GM12878 (cell line): ENCODE results near the gene KLF4. TPM values are rescaled to one million over a fixed set of nuclear protein-coding genes. Genes with fewer than 3 reads are reported as not detected.

Source experiments
- ATAC-seq: fragments of 200-7000 bp; cut with Tn5 transposase; 3 replicates; pipeline ENCODE4 v1.9.1; 2020; ENCODE audit warnings: mild to moderate bottlenecking, moderate library complexity
- BruUV-seq: library from RNA; stranded (reverse); fragments of 400-500 nt; replicated peaks from 2 replicates; lab custom pipeline; 2021; lab: Mats Ljungman, UMichigan
- CTCF ChIA-PET: fragments of 300-600 bp; sonication (Branson Sonifier 250); formaldehyde crosslinking; extraction: SDS; loops from one replicate; lab custom pipeline; 2021; ENCODE audit warnings: inconsistent platforms; lab: Yijun Ruan, JAX
- POLR2A ChIA-PET: fragments of 350-600 bp; formaldehyde crosslinking; extraction: SDS; loops from one replicate; lab custom pipeline; 2021; ENCODE audit warnings: inconsistent platforms; lab: Charles Lee
- RAD21 ChIA-PET: fragments of 300-600 bp; sonication (Branson Sonifier 250); formaldehyde crosslinking; loops from one replicate; lab custom pipeline; 2023; ENCODE audit warnings: antibody characterized with exemption; ENCODE audit not compliant: unreplicated experiment; lab: Charles Lee
- SMC1A ChIA-PET: fragments of 300-600 bp; sonication (Branson Sonifier 250); formaldehyde crosslinking; loops from one replicate; lab custom pipeline; 2023; ENCODE audit not compliant: unreplicated experiment, uncharacterized antibody; lab: Charles Lee
- DNase-seq: peaks from one replicate; pipeline ENCODE4 v3.0.0-alpha.2; 2011; ENCODE audit warnings: low read depth, low spot score
- FAIRE-seq: peaks from 3 replicates; lab custom pipeline; 2011; peaks lifted over from hg19 to GRCh38; lab: Jason Lieb, UNC
- H2AFZ ChIP-seq: 2 replicates; pipeline ENCODE4 v1.6.0; 2011; ENCODE audit warnings: low read depth, low read length, control low read depth; ENCODE audit not compliant: control insufficient read depth
- H3K27ac ChIP-seq: 2 replicates; pipeline ENCODE4 v1.5.1; 2011; ENCODE audit warnings: control low read depth; ENCODE audit not compliant: control insufficient read depth, insufficient read depth
- H3K27me3 ChIP-seq, 2 experiments: replicated peaks in 1 of 2; 2 replicates each; pipeline versions ENCODE4 v1.6.0 to v1.6.1; 2011; ENCODE audit warnings: low read length in 1 of 2; ENCODE audit not compliant: control insufficient read depth in 2 of 2, insufficient read depth in 2 of 2
- H3K36me3 ChIP-seq, 2 experiments: 2 replicates each; pipeline ENCODE4 v1.5.1; 2011; ENCODE audit warnings: low read length in 1 of 2; ENCODE audit not compliant: control insufficient read depth in 2 of 2, insufficient read depth in 2 of 2
- H3K4me1 ChIP-seq: 2 replicates; pipeline ENCODE4 v1.6.1; 2011; ENCODE audit warnings: mild to moderate bottlenecking, low read length, moderate library complexity, mixed read lengths; ENCODE audit not compliant: control insufficient read depth, insufficient read depth
- H3K4me2 ChIP-seq: 2 replicates; pipeline ENCODE4 v1.6.0; 2011; ENCODE audit warnings: control low read depth; ENCODE audit not compliant: control insufficient read depth, insufficient read depth
- H3K4me3 ChIP-seq: fragments of 200-600 bp; sonication (generic); 2 replicates; pipeline ENCODE4 v1.5.1; 2016
- H3K79me2 ChIP-seq: 2 replicates; pipeline ENCODE4 v1.6.0; 2011; ENCODE audit warnings: low read length; ENCODE audit not compliant: control insufficient read depth, insufficient read depth
- H3K9ac ChIP-seq: 2 replicates; pipeline ENCODE4 v1.8.0; 2011; ENCODE audit warnings: low read length, control low read depth, mixed read lengths; ENCODE audit not compliant: control insufficient read depth, insufficient read depth
- H3K9me3 ChIP-seq: replicated peaks from 3 replicates; pipeline ENCODE4 v1.5.1; 2011; ENCODE audit warnings: mild to moderate bottlenecking, low read length; ENCODE audit not compliant: control insufficient read depth, insufficient read depth
- H4K20me1 ChIP-seq: 2 replicates; pipeline ENCODE4 v1.6.0; 2011; ENCODE audit not compliant: control insufficient read depth, insufficient read depth
- ATF3 ChIP-seq: IDR thresholded peaks from 2 replicates; pipeline ENCODE4 v1.6.1; 2011; ENCODE audit warnings: low read depth, mild to moderate bottlenecking, low read length, moderate library complexity, borderline replicate concordance; ENCODE audit errors: extremely low read depth
- ATF7 ChIP-seq: fragments of 450-650 bp; IDR thresholded peaks from 2 replicates; pipeline ENCODE4 v1.6.1; 2016; ENCODE audit warnings: low read depth, mild to moderate bottlenecking
- BHLHE40 ChIP-seq, 2 experiments: fragments of 450-650 bp in 1 of 2; IDR thresholded peaks; 2 replicates each; pipeline ENCODE4 v1.6.1; 2011 to 2017; ENCODE audit warnings: low read depth in 2 of 2, borderline replicate concordance in 1 of 2, improper control_type of control experiment in 1 of 2, low read length in 1 of 2, mild to moderate bottlenecking in 1 of 2
- CBX3 ChIP-seq: fragments of 200-600 bp; sonication (generic); IDR thresholded peaks from 2 replicates; pipeline ENCODE4 v1.6.1; 2016; ENCODE audit warnings: low read depth, borderline replicate concordance
- CBX5 ChIP-seq: sonication (generic); IDR thresholded peaks from 2 replicates; pipeline ENCODE4 v1.6.1; 2016; ENCODE audit warnings: low read depth, moderate library complexity, mild to moderate bottlenecking, inconsistent platforms
- CREB1 ChIP-seq: IDR thresholded peaks from 2 replicates; pipeline ENCODE4 v1.6.1; 2012; ENCODE audit warnings: low read depth, mild to moderate bottlenecking, inconsistent platforms
- ESRRA ChIP-seq: IDR thresholded peaks from 2 replicates; pipeline ENCODE4 v1.6.1; 2012; ENCODE audit warnings: mild to moderate bottlenecking, low read length, improper control_type of control experiment
- IKZF2 ChIP-seq, 2 experiments: fragments of 450-650 bp; IDR thresholded peaks; 2 replicates each; pipeline ENCODE4 v1.6.1; 2017; ENCODE audit warnings: mild to moderate bottlenecking in 2 of 2, moderate library complexity in 2 of 2
- NFXL1 ChIP-seq: fragments of 450-650 bp; IDR thresholded peaks from 2 replicates; pipeline ENCODE4 v1.6.1; 2017; ENCODE audit warnings: antibody characterized with exemption, mild to moderate bottlenecking, borderline replicate concordance
- RCOR1 ChIP-seq: conservative IDR thresholded peaks from 2 replicates; pipeline ENCODE4 v1.6.1; 2012; ENCODE audit warnings: low read depth, low read length, improper control_type of control experiment
- TBL1XR1 ChIP-seq: IDR thresholded peaks from 2 replicates; pipeline ENCODE4 v1.6.1; 2012; ENCODE audit warnings: low read depth, low read length, improper control_type of control experiment
- TCF12 ChIP-seq: IDR thresholded peaks from 2 replicates; pipeline ENCODE4 v1.6.1; 2011; ENCODE audit warnings: low read depth, mild to moderate bottlenecking, low read length
- USF1 ChIP-seq: IDR thresholded peaks from 2 replicates; pipeline ENCODE4 v1.6.1; 2011; ENCODE audit warnings: borderline replicate concordance, low read depth, mild to moderate bottlenecking, moderate library complexity, mixed read lengths, low read length; ENCODE audit not compliant: insufficient read depth; ENCODE audit errors: extremely low read length
- ZBTB33 ChIP-seq: fragments of 450-650 bp; IDR thresholded peaks from 2 replicates; pipeline ENCODE4 v1.6.1; 2017; ENCODE audit warnings: mild to moderate bottlenecking
- ZNF384 ChIP-seq: IDR thresholded peaks from 2 replicates; pipeline ENCODE4 v1.6.1; 2012; ENCODE audit warnings: low read depth, mild to moderate bottlenecking, low read length, improper control_type of control experiment, borderline replicate concordance
- ZNF687 ChIP-seq: fragments of 450-650 bp; IDR thresholded peaks from 2 replicates; pipeline ENCODE4 v1.6.1; 2017; ENCODE audit warnings: mild to moderate bottlenecking, moderate library complexity
- WGBS: methylation state at CpG from one replicate; pipeline ENCODE4 v1.1.6; 2016; ENCODE audit warnings: low lambda C conversion rate; ENCODE audit not compliant: insufficient replicate concordance, insufficient coverage; ENCODE audit errors: missing lambda C conversion rate; 5-methylcytosine and 5-hydroxymethylcytosine counted together
- in situ Hi-C: fragments of 300-500 bp; cut with MboI; formaldehyde crosslinking; loops from 9 replicates; pipeline ENCODE4 v1.14.3; 2018; ENCODE audit warnings: mixed read lengths
- intact Hi-C: fragments of 100-400 bp; cut with micrococcal nuclease; formaldehyde crosslinking; loops from one replicate; pipeline ENCODE4 v1.14.2; 2022; ENCODE audit not compliant: unreplicated experiment
- polyA plus RNA-seq, 11 experiments: library from polyadenylated mRNA; depleted of rRNA in 4 of 11; unstranded in 6 of 11; stranded (reverse) in 5 of 11; fragments of >200 nt; fragmentation: Nextera tagmentation in 4 of 11; fragmentation: Illumina TruSeq in 1 of 11; extraction: Ambion mirVana in 4 of 11; extraction: Trizol in 1 of 11; gene quantifications; 1 replicate in 1 of 11; 2 replicates in 10 of 11; pipeline versions ENCODE4 v1.2.1 to v1.2.3, GENCODE V29; 2011 to 2016; ENCODE audit warnings: inconsistent platforms in 2 of 11, missing spikeins in 2 of 11, low read depth in 1 of 11
- total RNA-seq, 4 experiments: library from RNA; depleted of rRNA in 3 of 4; stranded (reverse); fragments of >200 nt in 3 of 4; fragmentation: Illumina TruSeq in 1 of 4; extraction: Trizol in 1 of 4; gene quantifications; 2 replicates each; pipeline versions ENCODE4 v1.2.1 to v1.2.3, GENCODE V29; 2013 to 2021

KLF4 gene
- total and polyA plus RNA-seq, 10 of the 15 experiments (the other 5 are each of a cell fraction or from before 2014, with no cell fraction given) = 0.03 to 0.40 (median 0.10) TPM; not detected in 1

- Histone ChIP-seq H4K20me1 (no peaks in the 10 kb centered on the region), H3K9ac (no peak overlapping the region), H3K4me2 (peak overlapping the region; percentile 82), H3K36me3 (no peaks in the 10 kb centered on the region), H3K9me3 (no peaks in the 10 kb centered on the region; the same call in 2 of the 3 replicates), H3K79me2 (no peaks in the 10 kb centered on the region), H2AFZ (no peak overlapping the region), H3K4me1 (peaks cover 2% of the 10 kb centered on the region; the same call in 1 of the 2 replicates), H3K27ac (no peak overlapping the region), H3K4me3 (peak overlapping the region; percentile 57; the same call in 1 of the 2 replicates), H3K27me3 (peaks cover 8 to 25% of the 10 kb centered on the region in 2 experiments)
- ATAC-seq (no peak; the same call in 1 of the 3 replicates), FAIRE-seq (no peak), DNase-seq (no peak)
- ChIA-PET SMC1A (no interaction called here), RAD21 (no interaction called here), POLR2A (no interaction called here), CTCF (no interaction called here)
- intact Hi-C loops = no loop called here
- no TSS peak for BruUV-seq
- in situ Hi-C loops = loop anchor here (5.0 to 25.0 kb wide), 2 partner anchors 774 to 1079 kb away; no protein-coding TSS in a partner anchor
- WGBS = 13% methylated on average over 73 of the region's 80 CpGs
- no peak for TF ChIP-seq ZNF384
- no peak for TF ChIP-seq ESRRA
- no peak for TF ChIP-seq RCOR1
- no peak for TF ChIP-seq TBL1XR1
- no peak for TF ChIP-seq CBX3
- no peak for TF ChIP-seq ATF3
- TF ChIP-seq ZBTB33 = no peak
- TF ChIP-seq CBX5 = no peak
- no peak for TF ChIP-seq TCF12
- TF ChIP-seq NFXL1 = no peak
- TF ChIP-seq USF1 = no peak
- no peak for TF ChIP-seq ZNF687
- no peak for TF ChIP-seq CREB1
- no peak for TF ChIP-seq BHLHE40 (IDR thresholded peaks at IDR 0.05; ENCODE audit: borderline replicate concordance in 1 of 2, low read depth in 2 of 2, low read length in 1 of 2)
- no peak for TF ChIP-seq ATF7
- TF ChIP-seq IKZF2 (IDR thresholded peaks at IDR 0.05) = no peak
Observed at GRCh38 chr9:107488375-107489143, 1.0 kb downstream of the KLF4 start.
